Suprapubic skin (tissue), 4 donors: ENCODE measurements around the gene PVR. TPM values are rescaled to one million over a fixed set of nuclear protein-coding genes. Genes with fewer than 3 reads are reported as not detected.

Experiments used
- DNase-seq, 2 donors: peaks; one replicate each; pipeline ENCODE4 v3.0.0-alpha.2; 2019; ENCODE audit warnings: low spot score in 2 of 2
- H3K27ac ChIP-seq: fragments of 200-600 bp; sonication (generic); one replicate; pipeline ENCODE4 v1.5.1; 2019
- H3K27me3 ChIP-seq: fragments of 200-600 bp; sonication (generic); one replicate; pipeline ENCODE4 v1.5.1; 2019
- H3K36me3 ChIP-seq: fragments of 200-600 bp; sonication (generic); one replicate; pipeline ENCODE4 v1.5.1; 2019
- H3K4me1 ChIP-seq: fragments of 200-600 bp; sonication (generic); one replicate; pipeline ENCODE4 v1.5.1; 2019
- H3K4me3 ChIP-seq: fragments of 200-600 bp; sonication (generic); one replicate; pipeline ENCODE4 v1.5.1; 2019; ENCODE audit warnings: mild to moderate bottlenecking
- H3K9me3 ChIP-seq: fragments of 200-600 bp; sonication (generic); one replicate; pipeline ENCODE4 v1.5.1; 2019
- EP300 ChIP-seq: sonication (generic); formaldehyde crosslinking; IDR thresholded peaks from one replicate; pipeline ENCODE4 v1.6.1; 2017; ENCODE audit warnings: antibody characterized with exemption
- POLR2A ChIP-seq, 2 donors: fragments of 450-650 bp; IDR thresholded peaks; one replicate each; pipeline ENCODE4 v1.6.1; 2017; ENCODE audit warnings: antibody characterized with exemption in 2 of 2, mild to moderate bottlenecking in 2 of 2, moderate library complexity in 2 of 2
- POLR2AphosphoS5 ChIP-seq, 3 donors: sonication (generic); formaldehyde crosslinking; IDR thresholded peaks; one replicate each; pipeline ENCODE4 v1.6.1; 2017; ENCODE audit warnings: antibody characterized with exemption in 3 of 3
- WGBS: methylation state at CpG from one replicate; pipeline ENCODE4 v1.1.5; 2018; 5-methylcytosine and 5-hydroxymethylcytosine counted together
- total RNA-seq, 4 donors: library from RNA; depleted of rRNA; stranded (reverse); fragments of >200 nt; gene quantifications; one replicate each; pipeline ENCODE4 v1.1.0, GENCODE V29; 2016
- TF ChIP-seq, protein P1 (sequence below), 2 donors: fragments of 200-600 bp in 1 of 2; fragments of 450-650 bp in 1 of 2; sonication (generic) in 1 of 2; IDR thresholded peaks; one replicate each; pipeline ENCODE4 v1.5.1; 2016 to 2019; ENCODE audit warnings: antibody characterized with exemption in 2 of 2, mild to moderate bottlenecking in 1 of 2, moderate library complexity in 1 of 2

PVR gene
- total RNA-seq, 4 donors from 2014 or later = 14.0 to 24.6 (median 15.5) TPM

DNA sequence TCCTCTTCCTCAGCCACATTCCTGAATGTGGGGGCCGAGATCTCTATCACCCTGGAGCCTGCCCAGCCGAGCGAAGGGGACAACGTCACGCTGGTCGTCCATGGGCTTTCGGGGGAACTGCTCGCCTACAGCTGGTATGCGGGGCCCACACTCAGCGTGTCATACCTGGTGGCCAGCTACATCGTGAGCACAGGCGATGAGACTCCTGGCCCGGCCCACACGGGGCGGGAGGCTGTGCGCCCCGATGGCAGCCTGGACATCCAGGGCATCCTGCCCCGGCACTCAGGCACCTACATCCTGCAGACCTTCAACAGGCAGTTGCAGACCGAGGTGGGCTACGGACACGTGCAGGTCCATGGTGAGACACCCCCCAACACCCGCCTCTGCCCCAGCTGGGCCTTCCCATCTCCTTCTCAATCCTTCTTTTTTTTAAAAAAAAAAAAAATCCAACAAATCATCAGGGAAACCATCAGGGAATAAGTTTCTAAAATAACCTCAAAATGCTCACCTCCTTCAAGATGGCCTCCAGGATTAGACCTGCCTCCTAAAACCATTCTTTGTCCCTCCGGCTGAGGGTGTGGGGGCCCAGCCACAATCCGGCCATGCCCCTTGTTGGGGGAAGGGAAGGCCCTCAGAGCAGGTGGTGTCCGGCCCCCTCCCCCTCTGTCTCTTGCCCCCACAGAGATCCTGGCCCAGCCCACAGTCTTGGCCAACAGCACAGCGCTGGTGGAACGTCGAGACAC is 59.8 kb downstream of the PVR start:
- no peaks in the 10 kb centered on the region for H3K27me3 ChIP-seq
- no peaks in the 10 kb centered on the region for H3K4me1 ChIP-seq
- 82% methylated on average over 12 of the region's 28 CpGs for WGBS
- H3K9me3 ChIP-seq = no peaks in the 10 kb centered on the region
- no peaks in the 10 kb centered on the region for H3K36me3 ChIP-seq
- no peak overlapping the region for H3K4me3 ChIP-seq
- DNase-seq = no peak
- H3K27ac ChIP-seq = no peak overlapping the region
- TF ChIP-seq, protein P1, sequence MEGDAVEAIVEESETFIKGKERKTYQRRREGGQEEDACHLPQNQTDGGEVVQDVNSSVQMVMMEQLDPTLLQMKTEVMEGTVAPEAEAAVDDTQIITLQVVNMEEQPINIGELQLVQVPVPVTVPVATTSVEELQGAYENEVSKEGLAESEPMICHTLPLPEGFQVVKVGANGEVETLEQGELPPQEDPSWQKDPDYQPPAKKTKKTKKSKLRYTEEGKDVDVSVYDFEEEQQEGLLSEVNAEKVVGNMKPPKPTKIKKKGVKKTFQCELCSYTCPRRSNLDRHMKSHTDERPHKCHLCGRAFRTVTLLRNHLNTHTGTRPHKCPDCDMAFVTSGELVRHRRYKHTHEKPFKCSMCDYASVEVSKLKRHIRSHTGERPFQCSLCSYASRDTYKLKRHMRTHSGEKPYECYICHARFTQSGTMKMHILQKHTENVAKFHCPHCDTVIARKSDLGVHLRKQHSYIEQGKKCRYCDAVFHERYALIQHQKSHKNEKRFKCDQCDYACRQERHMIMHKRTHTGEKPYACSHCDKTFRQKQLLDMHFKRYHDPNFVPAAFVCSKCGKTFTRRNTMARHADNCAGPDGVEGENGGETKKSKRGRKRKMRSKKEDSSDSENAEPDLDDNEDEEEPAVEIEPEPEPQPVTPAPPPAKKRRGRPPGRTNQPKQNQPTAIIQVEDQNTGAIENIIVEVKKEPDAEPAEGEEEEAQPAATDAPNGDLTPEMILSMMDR (IDR thresholded peaks at IDR 0.05) = no peak
- TF ChIP-seq POLR2AphosphoS5 (IDR thresholded peaks at IDR 0.05) (no peak), EP300 (no peak), POLR2A (IDR thresholded peaks at IDR 0.05) (no peak)

DNA sequence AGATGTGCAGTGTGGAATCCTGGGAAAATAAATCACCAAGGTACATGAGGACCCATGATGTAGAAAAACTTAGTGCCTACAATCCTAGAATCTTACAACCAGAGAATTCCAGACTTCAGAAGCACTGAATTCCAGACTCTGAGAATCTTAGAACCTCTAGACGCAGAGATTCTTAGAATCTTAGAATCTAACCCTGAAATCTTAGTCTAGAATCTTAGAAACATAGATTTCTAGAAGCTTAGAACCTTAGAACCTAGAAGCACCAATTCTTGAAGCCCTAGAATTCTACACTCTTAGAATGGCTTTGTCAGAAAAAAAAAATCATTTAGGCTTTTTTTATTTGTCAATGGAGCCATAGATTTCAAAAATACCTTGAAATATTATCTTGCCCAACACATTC is 61.3 kb downstream of the PVR start:
- no peaks in the 10 kb centered on the region for H3K36me3 ChIP-seq
- WGBS = 100% methylated on average over 1 of the region's 1 CpG
- no peaks in the 10 kb centered on the region for H3K27me3 ChIP-seq

DNA sequence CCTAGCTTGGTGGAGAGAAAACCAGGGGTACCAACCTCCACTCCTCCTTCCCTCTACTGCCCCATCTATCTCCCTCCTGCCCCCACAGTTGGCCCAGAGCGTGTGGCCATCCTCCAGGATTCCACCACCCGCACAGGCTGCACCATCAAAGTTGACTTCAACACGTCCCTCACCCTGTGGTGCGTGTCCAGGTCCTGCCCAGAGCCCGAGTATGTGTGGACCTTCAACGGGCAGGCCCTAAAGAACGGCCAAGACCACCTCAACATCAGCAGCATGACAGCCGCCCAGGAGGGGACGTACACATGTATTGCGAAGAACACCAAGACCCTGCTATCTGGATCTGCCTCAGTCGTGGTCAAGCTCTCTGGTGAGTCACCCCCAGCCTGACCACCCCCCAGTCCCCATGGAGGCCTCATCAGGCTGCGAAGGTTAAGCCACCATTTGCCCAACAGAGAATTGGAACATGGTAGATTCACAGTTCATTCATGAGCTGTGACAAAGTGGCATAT is 61.8 kb downstream of the PVR start:
- no peaks in the 10 kb centered on the region for H3K36me3 ChIP-seq
- TF ChIP-seq, protein P1 (IDR thresholded peaks at IDR 0.05) = no peak
- TF ChIP-seq POLR2AphosphoS5 (IDR thresholded peaks at IDR 0.05) = no peak
- no peak for TF ChIP-seq POLR2A (IDR thresholded peaks at IDR 0.05)
- no peak for DNase-seq
- H3K9me3 ChIP-seq = no peaks in the 10 kb centered on the region
- no peaks in the 10 kb centered on the region for H3K4me1 ChIP-seq
- no peak overlapping the region for H3K27ac ChIP-seq
- 96% methylated on average over 5 of the region's 12 CpGs for WGBS
- H3K27me3 ChIP-seq = no peaks in the 10 kb centered on the region
- H3K4me3 ChIP-seq = no peak overlapping the region

More for the DNA sequence above, 61.3 kb downstream of the PVR start:
- H3K4me1 ChIP-seq = no peaks in the 10 kb centered on the region
- DNase-seq = no peak
- no peak overlapping the region for H3K4me3 ChIP-seq
- H3K9me3 ChIP-seq = no peaks in the 10 kb centered on the region
- no peak for TF ChIP-seq POLR2A (IDR thresholded peaks at IDR 0.05)
- TF ChIP-seq EP300 = no peak
- no peak overlapping the region for H3K27ac ChIP-seq

DNA sequence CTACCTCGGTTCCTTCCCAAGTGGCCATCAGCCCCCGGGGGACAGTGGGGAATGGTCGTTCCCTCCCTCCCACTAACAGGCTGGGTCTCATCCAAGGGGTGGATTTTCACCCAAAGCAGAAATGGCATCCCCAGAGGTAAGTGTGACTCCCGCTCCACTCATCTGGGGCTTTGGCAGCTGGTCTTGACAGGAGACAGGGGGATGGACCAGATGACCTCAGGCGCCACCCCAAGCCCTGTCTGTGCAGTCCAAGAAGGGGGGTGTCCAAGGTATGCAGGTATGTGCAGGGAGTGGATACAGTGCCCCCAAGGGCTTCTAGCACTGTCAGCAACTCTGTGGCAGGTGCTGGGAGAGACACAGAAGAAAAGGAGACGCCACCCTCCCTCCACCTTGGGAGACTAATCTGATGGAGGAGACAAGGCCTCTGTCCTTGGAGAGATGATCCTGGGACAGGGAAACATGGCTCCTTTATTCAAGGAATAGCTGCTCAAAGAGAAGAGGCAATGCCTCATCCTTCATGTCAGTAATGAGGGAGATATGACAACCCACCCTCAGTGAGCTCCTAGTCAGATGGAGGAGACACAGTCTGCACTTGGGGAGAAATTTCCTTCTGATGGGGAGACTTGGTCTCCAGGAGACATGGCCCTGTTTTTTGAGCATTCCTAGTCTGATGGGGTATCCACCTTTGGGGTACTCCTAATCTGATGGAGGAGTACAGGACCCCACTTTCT is 63.0 kb downstream of the PVR start:
- Histone ChIP-seq H3K4me3 (no peak overlapping the region), H3K27me3 (no peaks in the 10 kb centered on the region), H3K36me3 (no peaks in the 10 kb centered on the region), H3K27ac (no peak overlapping the region), H3K9me3 (no peaks in the 10 kb centered on the region), H3K4me1 (no peaks in the 10 kb centered on the region)
- no peak for DNase-seq
- 84% methylated on average over 4 of the region's 6 CpGs for WGBS
- TF ChIP-seq POLR2A (IDR thresholded peaks at IDR 0.05) = no peak
- TF ChIP-seq, protein P1 (IDR thresholded peaks at IDR 0.05) = no peak

DNA sequence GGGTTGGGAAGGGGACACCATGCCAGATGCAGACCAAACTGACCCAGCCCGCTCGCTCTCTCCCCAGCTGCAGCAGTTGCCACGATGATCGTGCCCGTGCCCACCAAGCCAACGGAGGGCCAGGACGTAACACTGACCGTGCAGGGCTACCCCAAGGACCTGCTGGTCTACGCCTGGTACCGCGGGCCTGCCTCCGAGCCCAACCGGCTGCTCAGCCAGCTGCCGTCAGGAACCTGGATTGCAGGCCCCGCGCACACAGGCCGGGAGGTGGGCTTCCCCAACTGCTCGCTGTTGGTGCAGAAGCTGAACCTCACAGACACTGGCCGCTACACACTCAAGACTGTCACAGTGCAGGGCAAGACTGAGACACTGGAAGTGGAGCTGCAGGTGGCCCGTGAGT is 64.1 kb downstream of the PVR start:
- Histone ChIP-seq H3K36me3 (no peaks in the 10 kb centered on the region), H3K27me3 (no peaks in the 10 kb centered on the region), H3K9me3 (no peaks in the 10 kb centered on the region), H3K4me1 (no peaks in the 10 kb centered on the region), H3K4me3 (no peak overlapping the region), H3K27ac (no peak overlapping the region)
- TF ChIP-seq POLR2AphosphoS5 (IDR thresholded peaks at IDR 0.05) = no peak
- TF ChIP-seq EP300 = no peak
- TF ChIP-seq POLR2A (IDR thresholded peaks at IDR 0.05) = no peak
- TF ChIP-seq, protein P1 (IDR thresholded peaks at IDR 0.05) = no peak
- no peak for DNase-seq
- WGBS = 88% methylated on average over 13 of the region's 20 CpGs
